ENCODE results near the gene FES. TPM values are rescaled to one million over a fixed set of nuclear protein-coding genes. Genes with fewer than 3 reads are reported as not detected.

FES gene
- total and polyA plus RNA-seq, 2 of the 13 experiments (the other 11 are each of a cell fraction or from before 2014, with no cell fraction given), result 4.0 to 9.5 TPM

- TF ChIP-seq ISL2 (CRISPR knock-in tag; IDR thresholded peaks at IDR 0.05), result peak; percentile 95
- peak; percentile 48; the same call in 1 of the 2 replicates for TF ChIP-seq ZNF143 (CRISPR knock-in tag; IDR thresholded peaks at IDR 0.05)
- peak; percentile 78 for TF ChIP-seq ZBTB33 (CRISPR knock-in tag; IDR thresholded peaks at IDR 0.05)
- TF ChIP-seq TMF1 (CRISPR knock-in tag; IDR thresholded peaks at IDR 0.05; ENCODE audit: low read depth), result no peak
- peak; percentile 91 for TF ChIP-seq HNF4A (CRISPR knock-in tag; IDR thresholded peaks at IDR 0.05)
- TF ChIP-seq ZNF7 (CRISPR knock-in tag; IDR thresholded peaks at IDR 0.05), result no peak
- TF ChIP-seq, protein P1, sequence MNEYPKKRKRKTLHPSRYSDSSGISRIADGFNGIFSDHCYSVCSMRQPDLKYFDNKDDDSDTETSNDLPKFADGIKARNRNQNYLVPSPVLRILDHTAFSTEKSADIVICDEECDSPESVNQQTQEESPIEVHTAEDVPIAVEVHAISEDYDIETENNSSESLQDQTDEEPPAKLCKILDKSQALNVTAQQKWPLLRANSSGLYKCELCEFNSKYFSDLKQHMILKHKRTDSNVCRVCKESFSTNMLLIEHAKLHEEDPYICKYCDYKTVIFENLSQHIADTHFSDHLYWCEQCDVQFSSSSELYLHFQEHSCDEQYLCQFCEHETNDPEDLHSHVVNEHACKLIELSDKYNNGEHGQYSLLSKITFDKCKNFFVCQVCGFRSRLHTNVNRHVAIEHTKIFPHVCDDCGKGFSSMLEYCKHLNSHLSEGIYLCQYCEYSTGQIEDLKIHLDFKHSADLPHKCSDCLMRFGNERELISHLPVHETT (CRISPR knock-in tag; conservative IDR thresholded peaks at IDR 0.05), result peak; percentile 51; the same call in 1 of the 2 replicates
- TF ChIP-seq MED1 (CRISPR knock-in tag; IDR thresholded peaks at IDR 0.05), result peak; percentile 95
- no peak for TF ChIP-seq STAG1 (CRISPR knock-in tag; IDR thresholded peaks at IDR 0.05)
- TF ChIP-seq SMC3 (IDR thresholded peaks at IDR 0.05; ENCODE audit: low read length), result peak; percentile 13; the same call in 1 of the 2 replicates
- TF ChIP-seq ZNF670 (CRISPR knock-in tag; IDR thresholded peaks at IDR 0.05; ENCODE audit: borderline replicate concordance), result peak; percentile 94
- TF ChIP-seq DMAP1 (CRISPR knock-in tag; IDR thresholded peaks at IDR 0.05), result peak; percentile 64; the same call in 1 of the 2 replicates
- no peak for TF ChIP-seq ZNF24 (IDR thresholded peaks at IDR 0.05)
- TF ChIP-seq ZNF230 (CRISPR knock-in tag; IDR thresholded peaks at IDR 0.05), result peak; percentile 96; the same call in 1 of the 2 replicates
- peak; percentile 84 for TF ChIP-seq XRCC5 (optimal IDR thresholded peaks at IDR 0.05; ENCODE audit: low read length)
- TF ChIP-seq, protein P2, sequence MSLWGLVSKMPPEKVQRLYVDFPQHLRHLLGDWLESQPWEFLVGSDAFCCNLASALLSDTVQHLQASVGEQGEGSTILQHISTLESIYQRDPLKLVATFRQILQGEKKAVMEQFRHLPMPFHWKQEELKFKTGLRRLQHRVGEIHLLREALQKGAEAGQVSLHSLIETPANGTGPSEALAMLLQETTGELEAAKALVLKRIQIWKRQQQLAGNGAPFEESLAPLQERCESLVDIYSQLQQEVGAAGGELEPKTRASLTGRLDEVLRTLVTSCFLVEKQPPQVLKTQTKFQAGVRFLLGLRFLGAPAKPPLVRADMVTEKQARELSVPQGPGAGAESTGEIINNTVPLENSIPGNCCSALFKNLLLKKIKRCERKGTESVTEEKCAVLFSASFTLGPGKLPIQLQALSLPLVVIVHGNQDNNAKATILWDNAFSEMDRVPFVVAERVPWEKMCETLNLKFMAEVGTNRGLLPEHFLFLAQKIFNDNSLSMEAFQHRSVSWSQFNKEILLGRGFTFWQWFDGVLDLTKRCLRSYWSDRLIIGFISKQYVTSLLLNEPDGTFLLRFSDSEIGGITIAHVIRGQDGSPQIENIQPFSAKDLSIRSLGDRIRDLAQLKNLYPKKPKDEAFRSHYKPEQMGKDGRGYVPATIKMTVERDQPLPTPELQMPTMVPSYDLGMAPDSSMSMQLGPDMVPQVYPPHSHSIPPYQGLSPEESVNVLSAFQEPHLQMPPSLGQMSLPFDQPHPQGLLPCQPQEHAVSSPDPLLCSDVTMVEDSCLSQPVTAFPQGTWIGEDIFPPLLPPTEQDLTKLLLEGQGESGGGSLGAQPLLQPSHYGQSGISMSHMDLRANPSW (CRISPR knock-in tag; IDR thresholded peaks at IDR 0.05; ENCODE audit: borderline replicate concordance), result peak; percentile 92; the same call in 1 of the 2 replicates
- TF ChIP-seq ZNF784 (CRISPR knock-in tag; IDR thresholded peaks at IDR 0.05; ENCODE audit: borderline replicate concordance), result peak; percentile 89; the same call in 1 of the 2 replicates
- TF ChIP-seq, protein P3, sequence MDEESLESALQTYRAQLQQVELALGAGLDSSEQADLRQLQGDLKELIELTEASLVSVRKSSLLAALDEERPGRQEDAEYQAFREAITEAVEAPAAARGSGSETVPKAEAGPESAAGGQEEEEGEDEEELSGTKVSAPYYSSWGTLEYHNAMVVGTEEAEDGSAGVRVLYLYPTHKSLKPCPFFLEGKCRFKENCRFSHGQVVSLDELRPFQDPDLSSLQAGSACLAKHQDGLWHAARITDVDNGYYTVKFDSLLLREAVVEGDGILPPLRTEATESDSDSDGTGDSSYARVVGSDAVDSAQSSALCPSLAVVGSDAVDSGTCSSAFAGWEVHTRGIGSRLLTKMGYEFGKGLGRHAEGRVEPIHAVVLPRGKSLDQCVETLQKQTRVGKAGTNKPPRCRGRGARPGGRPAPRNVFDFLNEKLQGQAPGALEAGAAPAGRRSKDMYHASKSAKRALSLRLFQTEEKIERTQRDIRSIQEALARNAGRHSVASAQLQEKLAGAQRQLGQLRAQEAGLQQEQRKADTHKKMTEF (CRISPR knock-in tag; IDR thresholded peaks at IDR 0.05), result peak; percentile 99
- TF ChIP-seq DMTF1 (CRISPR knock-in tag; IDR thresholded peaks at IDR 0.05), result peak; percentile 76; the same call in 1 of the 2 replicates
- no peak for TF ChIP-seq SETDB1 (CRISPR knock-in tag; IDR thresholded peaks at IDR 0.05; ENCODE audit: borderline replicate concordance)
These were observed 10.2 kb upstream of the FES start (continued) for GRCh38 chr15:90873998-90874605.

Data from HepG2 (cell line).